ENCODE measurements around the gene COL7A1. TPM values are rescaled to one million over a fixed set of nuclear protein-coding genes. Genes with fewer than 3 reads are reported as not detected.

COL7A1 gene
- total and polyA plus RNA-seq, 2 of the 8 experiments (the other 6 are each of a cell fraction or from before 2014, with no cell fraction given): 10.7 to 13.9 TPM

DNA sequence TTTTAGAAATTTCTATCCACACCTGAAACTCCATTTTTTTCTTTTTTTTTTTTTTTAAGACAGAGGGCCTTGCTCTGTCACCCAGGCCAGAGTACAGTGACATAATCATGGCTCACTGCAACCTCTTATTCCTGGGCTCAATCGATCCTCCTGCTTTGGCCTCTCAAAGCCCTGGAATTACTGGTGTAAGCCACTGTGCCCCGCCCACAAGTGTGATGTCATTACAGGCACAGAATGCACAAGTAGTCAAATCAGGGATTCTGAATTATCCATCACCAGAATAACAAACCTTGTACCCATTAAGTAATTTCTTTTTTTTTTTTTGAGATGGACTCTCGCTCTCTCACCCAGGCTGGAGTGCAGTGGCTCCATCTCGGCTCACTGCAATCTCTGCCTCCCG lies 12.4 kb upstream of the COL7A1 start:
- no peak for DNase-seq (ENCODE audit: low read depth in 1 of 2, low spot score in 2 of 2)
- ChIA-PET POLR2A (ENCODE audit: partially characterized antibody) (interaction anchor here (0.8 to 1.5 kb wide), 4 partner anchors 10 to 43 kb away, joined by 3 to 8 read pairs (median 7); partner anchors contain the start of gene SLC26A6), CTCF (ENCODE audit: partially characterized antibody) (interaction anchor here (0.8 to 1.0 kb wide), 2 partner anchors 28 to 48 kb away, joined by 3 read pairs; partner anchors contain the start of gene SLC26A6)
- no peaks in the 10 kb centered on the region for H3K27me3 ChIP-seq (replicated peaks in 1 of 4; ENCODE audit: control insufficient read depth in 3 of 4, extremely low read depth in 1 of 4, insufficient read depth in 3 of 4, low read length in 3 of 4)
- no peak overlapping the region for H3K9ac ChIP-seq (replicated peaks in 1 of 4; ENCODE audit: extremely low read depth in 1 of 4, low read depth in 3 of 4, low read length in 3 of 4)
- peaks cover 4% of the 10 kb centered on the region; the same call in 1 of the 2 replicates for H3K23me2 ChIP-seq (ENCODE audit: low read depth, low read length)
- H2BK5ac ChIP-seq (ENCODE audit: low read depth, low read length): no peak overlapping the region
- H3K9me3 ChIP-seq (ENCODE audit: insufficient read depth in 2 of 2, low read depth in 1 of 2, low read length in 1 of 2): no peaks in the 10 kb centered on the region
- no peak overlapping the region for H3K4me2 ChIP-seq (ENCODE audit: insufficient read depth in 1 of 2, low read depth in 2 of 2, low read length in 2 of 2)
- no peak overlapping the region for H3K23ac ChIP-seq (ENCODE audit: insufficient read length)
- no peak overlapping the region for H2BK20ac ChIP-seq (ENCODE audit: low read length)
- FAIRE-seq: no peak
- H2AFZ ChIP-seq (ENCODE audit: low read length): no peak overlapping the region
- H2BK12ac ChIP-seq (ENCODE audit: low read depth, low read length): no peak overlapping the region
- H2BK120ac ChIP-seq (replicated peaks; ENCODE audit: low read depth, low read length): no peak overlapping the region
- no peak overlapping the region for H3K14ac ChIP-seq (ENCODE audit: insufficient read length)
- no peak overlapping the region for H3K56ac ChIP-seq (replicated peaks; ENCODE audit: insufficient read length, low read depth, low read length)
- H4K91ac ChIP-seq (replicated peaks; ENCODE audit: insufficient read length, low read length): no peak overlapping the region
- H3K4me3 ChIP-seq (ENCODE audit: extremely low read depth in 1 of 4, insufficient read depth in 2 of 4, low read depth in 3 of 4, low read length in 4 of 4): no peak overlapping the region
- peaks cover 6 to 17% of the 10 kb centered on the region in 2 experiments for H3K79me2 ChIP-seq (ENCODE audit: control insufficient read depth in 1 of 2, insufficient read depth in 2 of 2, low read length in 2 of 2)
- peaks cover 25 to 44% (median 37%) of the 10 kb centered on the region in 4 experiments for H3K36me3 ChIP-seq (ENCODE audit: control insufficient read depth in 2 of 4, insufficient read depth in 4 of 4, low read length in 3 of 4)
- no peak overlapping the region for H4K5ac ChIP-seq (ENCODE audit: insufficient read length, low read depth, low read length)
- peaks cover 4 to 20% of the 10 kb centered on the region in 2 experiments for H4K20me1 ChIP-seq (replicated peaks in 1 of 2; ENCODE audit: control insufficient read depth in 1 of 2, insufficient read depth in 2 of 2, low read length in 2 of 2)
- H3K4me1 ChIP-seq (replicated peaks in 1 of 4; ENCODE audit: control insufficient read depth in 3 of 4, insufficient read depth in 4 of 4, low read length in 3 of 4): peaks cover 0 to 2% (median under 1%) of the 10 kb centered on the region in 4 experiments; a peak in 2 of 7 replicates
- H3K27ac ChIP-seq (ENCODE audit: low read depth, low read length): no peak overlapping the region
- 96% methylated on average over 5 of the region's 5 CpGs; no CpG with 5 or more reads in 1 of the 2 experiments for WGBS, 2 experiments (ENCODE audit: extremely low coverage in 1 of 2, insufficient coverage in 1 of 2, insufficient read length in 1 of 2, insufficient replicate concordance in 2 of 2, low coverage in 1 of 2, low lambda C conversion rate in 2 of 2, missing lambda C conversion rate in 1 of 2)
- H3K4ac ChIP-seq (replicated peaks; ENCODE audit: insufficient read length, low read depth, low read length): no peak overlapping the region
- H2BK15ac ChIP-seq (ENCODE audit: low read length): no peak overlapping the region
- H3K79me1 ChIP-seq (ENCODE audit: low read depth, low read length): peaks cover 2% of the 10 kb centered on the region; the same call in 1 of the 2 replicates
- H3K18ac ChIP-seq (ENCODE audit: extremely low read depth, low read length): no peak overlapping the region
- no peak overlapping the region for H2AK5ac ChIP-seq (ENCODE audit: low read depth, low read length)
- H4K8ac ChIP-seq (ENCODE audit: extremely low read depth, insufficient read depth, low read length): no peak overlapping the region
- TF ChIP-seq GTF2F1 (IDR thresholded peaks at IDR 0.05; ENCODE audit: borderline replicate concordance, low read depth, low read length) (no peak), RBBP5 (IDR thresholded peaks at IDR 0.05; ENCODE audit: borderline replicate concordance, low read depth, low read length) (no peak), PHF8 (conservative IDR thresholded peaks at IDR 0.05; ENCODE audit: low read depth, low read length) (no peak), BACH1 (IDR thresholded peaks at IDR 0.05; ENCODE audit: low read length) (no peak), EGR1 (IDR thresholded peaks at IDR 0.05; ENCODE audit: borderline replicate concordance, low read depth, low read length) (no peak), SP2 (IDR thresholded peaks at IDR 0.05; ENCODE audit: low read length) (no peak), JUND (IDR thresholded peaks at IDR 0.05; ENCODE audit: low read length) (no peak), RAD21 (IDR thresholded peaks at IDR 0.05 in 1 of 2, conservative IDR thresholded peaks at IDR 0.05 in 1 of 2; ENCODE audit: low read depth in 2 of 2, low read length in 2 of 2) (no peak), CREB1 (IDR thresholded peaks at IDR 0.05) (no peak)
- TF ChIP-seq, protein P1, sequence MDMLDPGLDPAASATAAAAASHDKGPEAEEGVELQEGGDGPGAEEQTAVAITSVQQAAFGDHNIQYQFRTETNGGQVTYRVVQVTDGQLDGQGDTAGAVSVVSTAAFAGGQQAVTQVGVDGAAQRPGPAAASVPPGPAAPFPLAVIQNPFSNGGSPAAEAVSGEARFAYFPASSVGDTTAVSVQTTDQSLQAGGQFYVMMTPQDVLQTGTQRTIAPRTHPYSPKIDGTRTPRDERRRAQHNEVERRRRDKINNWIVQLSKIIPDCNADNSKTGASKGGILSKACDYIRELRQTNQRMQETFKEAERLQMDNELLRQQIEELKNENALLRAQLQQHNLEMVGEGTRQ (IDR thresholded peaks at IDR 0.05; ENCODE audit: low read length): no peak

Data from H1 (cell line).